Mucosa of rectum (tissue), 2 donors: ENCODE measurements around the gene GOLT1A.

Source experiments
- H3K27ac ChIP-seq, 2 donors: one replicate each; pipeline ENCODE4 v1.7.0; 2013; ENCODE audit warnings: inconsistent platforms in 2 of 2, low read depth in 2 of 2, low read length in 2 of 2
- H3K27me3 ChIP-seq, 2 donors: one replicate each; pipeline ENCODE4 v1.7.0; 2013; ENCODE audit warnings: low read length in 2 of 2; ENCODE audit not compliant: control insufficient read depth in 2 of 2, insufficient read depth in 2 of 2
- H3K36me3 ChIP-seq, 2 donors: one replicate each; pipeline ENCODE4 v1.7.0; 2013; ENCODE audit warnings: low read length in 2 of 2; ENCODE audit not compliant: control insufficient read depth in 2 of 2, insufficient read depth in 2 of 2
- H3K4me1 ChIP-seq, 2 donors: one replicate each; pipeline ENCODE4 v1.7.0; 2013; ENCODE audit warnings: low read length in 2 of 2, mild to moderate bottlenecking in 1 of 2; ENCODE audit not compliant: control insufficient read depth in 2 of 2, insufficient read depth in 2 of 2
- H3K4me3 ChIP-seq, 2 donors: one replicate each; pipeline ENCODE4 v1.7.0; 2013; ENCODE audit warnings: low read length in 2 of 2
- H3K9ac ChIP-seq, 2 donors: one replicate each; pipeline ENCODE4 v1.7.0; 2013; ENCODE audit warnings: low read length in 2 of 2, low read depth in 1 of 2, mild to moderate bottlenecking in 1 of 2
- H3K9me3 ChIP-seq, 2 donors: one replicate each; pipeline ENCODE4 v1.7.0; 2013; ENCODE audit warnings: low read length in 2 of 2; ENCODE audit not compliant: control insufficient read depth in 2 of 2
- donor health status: healthy.
- donor health status: Normal muscosa, but diverticular disease.

The GOLT1A gene

GRCh38 chr1:204230211-204230610 lies 16.4 kb upstream of the GOLT1A start:
- Histone ChIP-seq H3K36me3 (peaks cover 69 to 79% of the 10 kb centered on the region in 2 donors), H3K27me3 (no peaks in the 10 kb centered on the region), H3K27ac (no peak overlapping the region), H3K4me1 (peaks cover 13 to 16% of the 10 kb centered on the region in 2 donors), H3K9ac (no peak overlapping the region), H3K4me3 (no peak overlapping the region), H3K9me3 (no peaks in the 10 kb centered on the region)

- Histone ChIP-seq H3K4me1 (peaks cover 13 to 16% of the 10 kb centered on the region in 2 donors), H3K4me3 (no peak overlapping the region), H3K36me3 (peaks cover 68 to 79% of the 10 kb centered on the region in 2 donors), H3K9me3 (no peaks in the 10 kb centered on the region), H3K27ac (no peak overlapping the region), H3K27me3 (no peaks in the 10 kb centered on the region), H3K9ac (no peak overlapping the region)
Observed at GRCh38 chr1:204228896-204229295, 15.1 kb upstream of the GOLT1A start.

DNA sequence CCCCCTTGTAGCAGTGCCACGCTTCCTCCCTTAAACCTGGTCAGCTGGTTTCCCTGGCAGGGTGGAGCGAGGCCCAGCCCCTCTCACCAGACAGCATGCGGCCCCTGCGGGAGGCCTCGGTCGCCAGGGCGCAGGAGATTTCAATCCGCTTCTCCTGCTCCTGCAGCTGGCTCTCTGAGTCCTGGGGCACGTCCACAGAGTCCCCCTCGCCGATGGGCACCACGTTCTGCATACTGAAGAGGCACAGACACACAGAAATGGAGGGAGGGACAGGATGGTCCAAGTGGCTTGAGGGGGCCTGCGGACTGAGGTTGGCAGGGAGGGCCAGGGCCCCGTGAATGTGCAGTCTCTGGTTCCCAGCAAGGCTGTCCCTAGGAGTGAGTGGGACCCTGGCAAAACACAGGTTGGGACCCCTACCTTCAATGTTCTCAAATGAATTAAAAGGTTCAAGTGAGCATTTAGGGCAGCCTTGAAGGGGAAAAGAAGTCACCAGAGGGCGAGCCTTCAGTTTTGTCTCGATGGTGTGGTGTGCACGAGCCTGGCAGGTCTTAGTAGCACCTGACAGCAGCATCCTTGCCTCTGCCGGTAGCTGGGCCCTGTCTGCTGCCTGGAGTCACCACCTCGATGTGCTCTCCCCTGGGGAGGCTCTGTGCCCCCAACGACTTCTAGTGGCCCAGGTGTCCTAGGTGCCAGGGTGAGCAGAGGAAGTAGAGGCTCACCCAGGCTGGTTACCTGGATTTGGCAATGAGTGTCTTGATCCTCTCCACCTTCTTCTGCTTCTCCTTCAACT lies 14.4 kb upstream of the GOLT1A start:
- Histone ChIP-seq H3K9ac (no peak overlapping the region), H3K27ac (peak overlapping the region in 1 of 2 donors; percentile 32), H3K4me1 (peaks cover 13 to 16% of the 10 kb centered on the region in 2 donors), H3K36me3 (peaks cover 68 to 79% of the 10 kb centered on the region in 2 donors), H3K27me3 (no peaks in the 10 kb centered on the region), H3K4me3 (no peak overlapping the region), H3K9me3 (no peaks in the 10 kb centered on the region)

GRCh38 chr1:204227351-204227750 lies 13.6 kb upstream of the GOLT1A start:
- H3K36me3 ChIP-seq, result peaks cover 71 to 81% of the 10 kb centered on the region in 2 donors
- H3K4me1 ChIP-seq, result peaks cover 13 to 16% of the 10 kb centered on the region in 2 donors
- peak overlapping the region in 1 of 2 donors; percentile 70 for H3K27ac ChIP-seq

GRCh38 chr1:204225841-204226735 lies 12.3 kb upstream of the GOLT1A start:
- Histone ChIP-seq H3K27ac (peak overlapping the region in 1 of 2 donors; percentile 70), H3K4me3 (no peak overlapping the region), H3K27me3 (no peaks in the 10 kb centered on the region), H3K36me3 (peaks cover 73 to 82% of the 10 kb centered on the region in 2 donors), H3K9me3 (no peaks in the 10 kb centered on the region), H3K4me1 (peaks cover 13 to 16% of the 10 kb centered on the region in 2 donors), H3K9ac (peak overlapping the region in 1 of 2 donors; percentile 4)

More at GRCh38 chr1:204227351-204227750, 13.6 kb upstream of the GOLT1A start:
- no peak overlapping the region for H3K9ac ChIP-seq
- H3K27me3 ChIP-seq, result no peaks in the 10 kb centered on the region
- no peaks in the 10 kb centered on the region for H3K9me3 ChIP-seq
- no peak overlapping the region for H3K4me3 ChIP-seq

GRCh38 chr1:204224655-204225054 lies 10.9 kb upstream of the GOLT1A start:
- Histone ChIP-seq H3K27ac (no peak overlapping the region), H3K36me3 (peaks cover 67 to 78% of the 10 kb centered on the region in 2 donors), H3K9me3 (no peaks in the 10 kb centered on the region), H3K4me3 (no peak overlapping the region), H3K4me1 (peaks cover 13 to 16% of the 10 kb centered on the region in 2 donors), H3K27me3 (no peaks in the 10 kb centered on the region), H3K9ac (no peak overlapping the region)

DNA sequence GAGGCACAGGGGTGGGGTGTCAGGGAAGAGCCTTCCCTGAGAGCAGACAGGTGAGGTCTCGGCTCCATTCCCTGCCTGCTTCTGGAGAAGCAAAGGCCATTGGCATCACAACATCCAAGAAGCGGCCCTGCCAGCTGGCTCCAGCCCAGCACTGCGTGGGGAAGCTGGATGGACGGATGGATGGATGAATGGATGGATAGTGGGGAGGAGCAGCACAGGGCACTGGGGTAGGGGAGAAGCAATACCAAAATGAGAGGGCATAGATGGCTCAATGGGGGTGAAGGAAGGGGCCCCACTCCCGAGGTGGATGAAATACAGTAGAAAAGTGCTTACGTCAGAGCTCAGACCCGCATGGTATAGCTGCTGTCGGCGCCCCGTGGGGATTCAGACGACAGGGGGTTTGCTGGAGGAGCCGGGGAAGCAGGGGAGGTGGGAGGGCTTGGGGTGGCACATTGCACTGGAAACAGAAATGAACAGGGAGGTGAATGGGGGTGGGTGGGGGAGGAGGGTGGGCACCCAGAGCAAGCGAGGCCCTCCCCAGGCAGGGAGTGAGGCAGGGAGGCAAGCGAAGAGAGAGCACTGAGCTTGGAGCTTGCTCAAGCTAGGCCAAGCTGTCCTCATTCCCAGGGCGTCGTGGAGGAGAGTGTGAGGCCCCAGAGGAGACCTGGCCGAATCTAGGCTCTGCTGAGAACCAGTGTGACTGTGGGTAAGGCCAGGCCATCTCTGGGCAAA lies 9.5 kb upstream of the GOLT1A start:
- Histone ChIP-seq H3K27ac (no peak overlapping the region), H3K36me3 (peaks cover 55 to 65% of the 10 kb centered on the region in 2 donors), H3K9me3 (no peaks in the 10 kb centered on the region), H3K4me3 (no peak overlapping the region), H3K4me1 (peaks cover 13 to 16% of the 10 kb centered on the region in 2 donors), H3K27me3 (no peaks in the 10 kb centered on the region), H3K9ac (no peak overlapping the region)

DNA sequence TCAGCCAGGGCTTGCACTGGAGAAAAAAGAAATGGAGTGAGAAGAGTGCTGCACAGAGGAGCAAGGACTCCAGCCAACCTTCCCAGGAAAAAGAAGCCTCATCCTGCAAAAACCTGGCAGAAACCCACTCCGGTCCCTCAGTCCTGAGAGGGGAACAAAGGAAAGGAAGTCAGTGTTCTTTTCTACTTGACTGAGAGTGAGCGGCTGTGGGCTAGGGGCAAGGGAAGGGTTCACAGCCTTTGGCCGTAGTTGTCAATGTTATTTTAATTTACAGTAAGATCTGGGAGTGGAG lies 8.9 kb upstream of the GOLT1A start:
- Histone ChIP-seq H3K4me3 (no peak overlapping the region), H3K9ac (no peak overlapping the region), H3K27me3 (no peaks in the 10 kb centered on the region), H3K4me1 (peaks cover 13% of the 10 kb centered on the region in 2 donors), H3K36me3 (peaks cover 49 to 59% of the 10 kb centered on the region in 2 donors), H3K9me3 (no peaks in the 10 kb centered on the region), H3K27ac (no peak overlapping the region)

- Histone ChIP-seq H3K4me1 (peaks cover 10 to 12% of the 10 kb centered on the region in 2 donors), H3K27me3 (no peaks in the 10 kb centered on the region), H3K4me3 (no peak overlapping the region), H3K36me3 (peaks cover 44 to 55% of the 10 kb centered on the region in 2 donors), H3K9me3 (no peaks in the 10 kb centered on the region), H3K27ac (no peak overlapping the region), H3K9ac (no peak overlapping the region)
Observed at GRCh38 chr1:204222006-204222763, 8.4 kb upstream of the GOLT1A start.
